GM18861 (cell line): ENCODE data around the gene HES4.

ENCODE experiments used
- ATAC-seq: cut with Tn5 transposase; IDR thresholded peaks from one replicate; pipeline ENCODE4 v1.9.1; 2021; ENCODE audit not compliant: unreplicated experiment

Gene HES4

DNA sequence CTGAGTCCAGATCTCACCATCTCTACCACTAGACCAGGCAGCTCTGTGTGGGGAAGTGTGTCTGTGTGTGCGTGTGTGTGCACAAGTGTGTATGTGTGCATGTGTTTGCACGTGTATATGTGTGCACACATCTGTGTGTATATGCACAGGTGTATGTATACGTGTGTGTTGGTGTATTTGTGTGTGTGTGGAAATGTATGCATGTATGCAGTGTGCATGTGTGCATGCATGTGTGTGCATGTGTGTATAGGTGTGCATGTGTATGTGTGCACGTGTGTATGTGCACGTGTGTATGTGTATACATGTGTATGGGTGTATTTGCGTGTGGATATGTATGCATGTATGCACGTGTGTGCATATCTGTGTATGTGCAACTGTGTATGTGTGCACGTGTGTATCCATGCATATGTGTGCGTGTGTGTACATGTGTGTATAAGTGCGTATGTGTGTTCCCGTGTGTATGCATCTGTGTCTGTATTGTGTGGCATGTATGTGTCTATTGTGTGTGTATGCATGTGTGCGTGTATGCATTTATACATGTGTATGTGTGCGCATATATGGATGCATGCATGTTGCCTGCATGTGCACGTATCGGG lies 30.5 kb downstream of the HES4 start:
- no peak for ATAC-seq

GRCh38 chr1:967466-968343 lies 32.2 kb downstream of the HES4 start:
- ATAC-seq, result no peak

GRCh38 chr1:966704-967300 lies 33.1 kb downstream of the HES4 start:
- ATAC-seq, result no peak

DNA sequence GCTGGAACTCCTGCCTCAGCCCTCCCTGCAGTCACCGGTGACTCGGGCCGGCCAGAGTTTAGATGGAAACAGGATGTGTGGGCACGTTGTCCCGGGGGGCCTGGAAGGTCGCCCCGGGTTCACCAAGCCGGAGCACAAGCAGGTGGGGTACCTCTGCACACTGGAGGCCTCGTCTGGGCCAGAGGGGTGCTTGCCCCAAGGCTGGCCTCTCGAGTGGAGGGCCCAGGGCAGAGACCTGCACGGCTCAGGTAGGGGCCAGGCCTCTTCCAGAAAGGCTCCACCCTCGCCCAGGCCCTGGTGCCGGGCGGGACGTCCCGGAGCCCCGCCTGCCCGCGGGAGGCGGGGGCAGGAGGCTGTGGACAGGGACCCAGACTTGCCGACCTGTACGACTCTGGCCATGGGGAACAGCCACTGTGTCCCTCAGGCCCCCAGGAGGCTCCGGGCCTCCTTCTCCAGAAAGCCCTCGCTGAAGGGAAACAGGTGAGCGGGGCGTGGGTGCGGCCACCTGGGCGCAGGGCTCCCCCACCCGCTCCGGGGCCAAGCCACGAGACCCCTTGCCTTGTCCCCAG lies 33.7 kb downstream of the HES4 start, which contains the start of gene PLEKHN1:
PLEKHN1 (plus strand) TSS at position 348 of the 569 bp plus-strand sequence; CDS start at position 398, 50 bp downstream.
- no peak for ATAC-seq

- no peak for ATAC-seq
Measured at GRCh38 chr1:965526-966134, 34.3 kb downstream of the HES4 start.

DNA sequence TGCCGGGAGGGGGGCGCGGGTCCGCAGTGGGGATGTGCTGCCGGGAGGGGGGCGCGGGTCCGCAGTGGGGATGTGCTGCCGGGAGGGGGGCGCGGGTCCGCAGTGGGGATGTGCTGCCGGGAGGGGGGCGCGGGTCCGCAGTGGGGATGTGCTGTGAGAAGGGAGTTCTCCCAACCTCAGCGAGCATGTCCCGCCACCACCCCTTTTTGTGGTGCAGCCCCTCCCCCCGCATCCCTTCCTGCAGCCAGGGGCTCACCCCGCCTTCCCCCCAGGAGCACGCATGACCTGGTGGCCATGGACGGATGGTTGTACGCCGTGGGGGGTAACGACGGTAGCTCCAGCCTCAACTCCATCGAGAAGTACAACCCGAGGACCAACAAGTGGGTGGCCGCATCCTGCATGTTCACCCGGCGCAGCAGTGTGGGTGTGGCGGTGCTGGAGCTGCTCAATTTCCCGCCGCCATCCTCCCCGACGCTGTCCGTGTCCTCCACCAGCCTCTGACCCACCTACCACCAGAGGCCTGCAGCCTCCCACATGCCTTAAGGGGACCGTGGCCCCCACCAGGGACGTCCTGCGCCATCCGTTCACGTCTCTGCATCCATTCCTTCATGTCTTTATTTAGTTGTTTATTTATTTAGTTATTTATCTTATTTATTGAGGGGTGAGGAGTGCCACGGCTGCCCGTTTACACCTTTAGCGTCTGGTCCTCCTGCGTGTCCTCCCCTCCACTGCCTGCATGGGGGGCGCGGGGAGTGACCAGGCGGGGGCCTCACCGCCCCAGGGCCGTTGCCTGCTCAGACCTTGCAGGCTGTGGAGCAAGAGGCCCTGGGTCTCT lies 35.0 kb downstream of the HES4 start:
- ATAC-seq, result no peak

- no peak for ATAC-seq
Measured at GRCh38 chr1:963746-964525, 36.0 kb downstream of the HES4 start.

DNA sequence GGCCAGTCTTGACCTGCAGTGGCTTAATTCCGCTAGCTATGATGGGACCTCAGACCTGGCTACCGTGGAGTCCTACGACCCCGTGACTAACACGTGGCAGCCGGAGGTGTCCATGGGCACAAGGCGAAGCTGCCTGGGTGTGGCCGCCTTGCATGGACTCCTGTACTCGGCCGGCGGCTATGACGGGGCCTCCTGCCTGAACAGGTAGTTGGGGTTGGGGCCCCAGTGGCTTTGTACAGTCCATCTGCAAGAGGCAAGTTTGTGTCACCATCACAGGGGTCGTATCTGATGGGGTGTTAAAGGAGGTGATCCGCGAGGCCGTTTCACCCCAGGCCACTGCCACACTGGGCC lies 36.6 kb downstream of the HES4 start:
- ATAC-seq, result no peak

DNA sequence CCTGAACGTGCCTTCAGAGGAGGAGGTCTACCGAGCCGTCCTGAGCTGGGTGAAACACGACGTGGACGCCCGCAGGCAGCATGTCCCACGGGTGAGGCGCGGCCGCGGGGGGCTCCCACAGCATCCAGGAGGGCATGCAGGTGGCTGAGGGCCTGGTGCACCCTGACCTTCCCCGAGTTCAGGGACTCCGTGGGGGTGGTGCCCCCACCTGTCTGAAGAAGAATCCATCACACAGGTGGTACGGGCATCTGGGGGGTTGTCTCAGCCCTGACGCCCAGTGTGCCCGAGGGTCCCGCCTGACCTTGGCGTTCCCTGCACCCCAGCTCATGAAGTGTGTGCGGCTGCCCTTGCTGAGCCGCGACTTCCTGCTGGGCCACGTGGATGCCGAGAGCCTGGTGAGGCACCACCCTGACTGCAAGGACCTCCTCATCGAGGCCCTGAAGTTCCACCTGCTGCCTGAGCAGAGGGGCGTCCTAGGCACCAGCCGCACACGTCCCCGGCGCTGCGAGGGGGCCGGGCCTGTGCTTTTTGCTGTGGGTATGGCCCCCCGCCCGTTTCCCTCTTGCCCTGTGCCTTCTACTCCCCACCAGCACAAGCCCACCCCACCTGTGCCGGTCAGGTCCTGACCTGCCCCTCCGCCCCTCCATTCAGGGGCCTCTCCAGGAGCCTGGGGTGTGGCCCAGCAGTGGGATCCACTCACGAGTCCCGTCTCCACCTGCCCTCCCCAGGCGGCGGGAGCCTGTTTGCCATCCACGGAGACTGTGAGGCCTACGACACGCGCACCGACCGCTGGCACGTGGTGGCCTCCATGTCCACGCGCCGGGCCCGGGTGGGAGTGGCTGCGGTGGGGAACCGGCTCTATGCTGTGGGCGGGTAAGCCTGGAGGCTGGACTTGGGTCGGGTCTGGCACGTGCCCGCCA lies 37.3 kb downstream of the HES4 start:
- no peak for ATAC-seq

DNA sequence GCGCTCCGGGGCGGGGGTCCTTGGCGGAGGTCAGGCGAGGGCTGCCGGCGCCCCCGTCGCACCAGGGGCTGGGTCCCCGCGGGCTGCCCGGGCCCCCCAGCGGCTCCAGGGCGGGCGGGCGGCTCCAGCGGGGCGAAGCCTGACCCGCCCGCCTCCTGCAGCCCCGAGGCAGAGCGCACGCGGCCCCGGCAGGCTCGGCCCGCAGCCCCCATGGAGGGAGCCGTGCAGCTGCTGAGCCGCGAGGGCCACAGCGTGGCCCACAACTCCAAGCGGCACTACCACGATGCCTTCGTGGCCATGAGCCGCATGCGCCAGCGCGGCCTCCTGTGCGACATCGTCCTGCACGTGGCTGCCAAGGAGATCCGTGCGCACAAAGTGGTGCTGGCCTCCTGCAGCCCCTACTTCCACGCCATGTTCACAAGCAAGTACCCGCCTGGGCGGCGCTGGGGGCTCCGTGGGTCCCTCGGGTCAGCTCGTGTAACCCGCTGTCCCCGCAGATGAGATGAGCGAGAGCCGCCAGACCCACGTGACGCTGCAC lies 38.7 kb downstream of the HES4 start:
- ATAC-seq, result no peak

- no peak for ATAC-seq
Measured at GRCh38 chr1:960363-961131, 39.4 kb downstream of the HES4 start, which contains the start of gene KLHL17. Gene KLHL17, plus strand, starts transcription at chr1:960584. Its CDS starts 110 bp downstream, at chr1:960694.

DNA sequence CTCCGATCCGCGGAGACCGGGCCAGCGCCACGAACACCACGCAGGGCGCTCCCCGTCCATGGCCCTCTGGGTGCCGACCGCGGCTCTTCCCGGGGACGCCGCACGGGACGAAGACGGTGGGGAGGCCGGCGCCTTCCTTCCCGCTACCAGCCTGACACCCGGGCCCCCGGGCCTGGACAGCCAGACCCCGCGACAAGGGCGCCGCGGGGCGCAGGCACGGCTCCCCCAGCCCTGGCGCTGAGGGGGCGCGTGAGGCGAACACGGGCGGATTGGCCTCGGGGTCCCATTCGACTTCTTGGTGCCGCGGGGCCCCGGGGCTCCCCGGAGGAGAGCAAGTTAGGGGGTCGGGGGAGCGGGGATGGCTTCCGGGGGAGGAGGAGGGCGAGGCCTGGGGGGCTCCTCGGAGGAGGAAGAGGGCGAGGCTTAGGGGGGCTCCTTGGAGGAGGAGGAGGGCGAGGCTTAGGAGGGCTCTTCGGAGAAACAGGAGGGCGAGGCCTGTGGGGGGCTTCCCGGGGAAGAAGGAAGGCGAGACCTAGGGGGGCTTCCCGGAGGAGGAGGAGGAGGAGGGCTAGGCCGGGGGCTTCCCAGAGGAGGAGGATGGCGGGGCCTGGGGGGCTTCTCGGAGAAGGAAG lies 40.0 kb downstream of the HES4 start:
- ATAC-seq, result no peak

- ATAC-seq, result peak; percentile 61
Measured at GRCh38 chr1:958823-959730, 40.8 kb downstream of the HES4 start, which contains the start of gene NOC2L. Gene NOC2L, minus strand, starts transcription at chr1:959256. Its CDS starts 16 bp downstream, at chr1:959240.

GRCh38 chr1:956636-957035 lies 43.3 kb downstream of the HES4 start:
- no peak for ATAC-seq

DNA sequence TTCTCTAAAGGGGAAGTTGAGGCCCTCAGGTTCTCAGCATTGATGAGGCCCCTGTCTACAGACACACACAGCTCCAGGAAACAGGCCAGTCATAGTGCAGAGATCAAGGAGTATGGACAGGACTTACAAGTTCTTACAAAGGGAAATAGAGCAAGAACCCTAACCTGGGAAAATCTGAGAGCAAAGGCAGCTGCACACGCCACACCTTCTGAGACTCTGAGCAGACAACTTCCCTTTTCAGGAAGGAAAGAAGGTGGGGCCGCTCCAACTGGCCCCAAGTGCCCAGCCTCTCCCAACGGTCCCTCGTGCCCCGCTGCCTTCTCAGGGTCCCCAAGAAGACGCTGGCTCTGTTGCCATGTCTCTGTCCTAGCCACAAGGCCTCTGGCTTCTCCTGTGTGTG lies 44.4 kb downstream of the HES4 start:
- ATAC-seq, result no peak

DNA sequence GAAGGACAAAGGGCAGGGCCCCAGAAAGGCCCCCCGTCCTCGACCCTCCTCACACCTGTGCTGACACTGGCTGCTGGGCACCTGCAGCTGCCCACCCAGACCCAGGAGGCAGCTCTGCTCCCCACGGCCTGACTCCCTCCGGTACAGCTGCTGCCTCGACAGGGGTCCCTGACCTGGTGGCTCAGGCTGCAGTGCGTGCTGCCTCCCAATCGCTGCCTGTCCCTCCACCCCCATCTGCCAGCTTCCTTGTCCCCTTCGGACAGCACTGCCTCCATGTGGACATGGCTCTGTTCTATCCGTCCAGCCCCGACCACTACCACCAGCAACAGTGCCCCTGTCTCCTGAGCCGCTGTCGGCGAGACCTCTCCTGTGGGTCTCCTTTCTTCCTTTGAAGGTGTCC lies 45.0 kb downstream of the HES4 start:
- no peak for ATAC-seq
